HG03280 (cell line): ENCODE data around the gene RBM14.
"Not testable (repeated sequence)": the region's sequence is repeated elsewhere in the genome, so short reads cannot be mapped to it uniquely, and the experiment has no call there.

Experiments
- ATAC-seq: cut with Tn5 transposase; IDR thresholded peaks from one replicate; pipeline ENCODE4 v1.9.1; 2021; ENCODE audit warnings: mild to moderate bottlenecking, moderate library complexity; ENCODE audit not compliant: unreplicated experiment

Gene RBM14

DNA sequence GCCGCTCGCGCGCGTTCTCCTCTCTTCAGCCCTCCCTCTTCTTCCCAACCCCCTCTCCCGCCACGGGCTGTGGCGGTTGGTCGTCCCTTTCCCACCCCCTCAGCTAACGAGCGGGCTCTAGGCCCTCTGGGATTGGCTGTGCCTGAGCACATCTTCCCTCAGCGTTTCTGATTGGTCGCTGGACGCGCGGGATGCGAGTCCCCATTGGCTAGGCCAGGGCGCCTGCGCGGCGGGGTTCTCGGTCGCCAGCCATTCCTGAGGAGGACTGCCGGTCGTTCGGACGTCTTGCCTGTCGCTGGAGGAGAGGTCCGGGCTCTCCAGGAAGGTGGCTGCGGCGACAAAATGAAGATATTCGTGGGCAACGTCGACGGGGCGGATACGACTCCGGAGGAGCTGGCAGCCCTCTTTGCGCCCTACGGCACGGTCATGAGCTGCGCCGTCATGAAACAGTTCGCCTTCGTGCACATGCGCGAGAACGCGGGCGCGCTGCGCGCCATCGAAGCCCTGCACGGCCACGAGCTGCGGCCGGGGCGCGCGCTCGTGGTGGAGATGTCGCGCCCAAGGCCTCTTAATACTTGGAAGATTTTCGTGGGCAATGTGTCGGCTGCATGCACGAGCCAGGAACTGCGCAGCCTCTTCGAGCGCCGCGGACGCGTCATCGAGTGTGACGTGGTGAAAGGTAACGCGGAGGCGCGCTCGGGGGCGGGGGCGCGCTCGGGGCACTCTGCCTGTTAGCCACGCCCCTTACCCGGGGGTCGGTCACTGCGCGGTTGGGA is at the start of gene RBM14:
RBM14 (plus strand) TSS at position 252 of the 776 bp plus-strand sequence; CDS start at position 343, 91 bp downstream.
- ATAC-seq = peak; percentile 92

DNA sequence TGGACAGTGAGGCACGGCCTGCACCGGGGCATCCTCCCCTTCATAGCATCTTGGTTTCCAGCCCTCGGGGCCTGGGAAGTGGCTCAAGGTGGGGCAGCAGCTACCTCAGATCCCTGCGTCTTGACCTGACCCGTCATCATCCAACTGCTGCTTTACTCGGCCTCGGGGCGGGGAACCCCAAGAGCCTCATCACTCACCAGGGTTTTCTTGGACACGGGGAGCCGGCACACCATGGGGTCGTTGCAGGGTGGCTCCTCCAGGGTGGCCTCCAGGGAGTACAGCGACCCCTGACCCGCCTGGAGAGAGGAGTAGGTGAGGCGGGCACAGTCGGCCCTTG is 48.7 kb upstream of the RBM14 start:
- no peak for ATAC-seq

- no peak for ATAC-seq
Measured at GRCh38 chr11:66568124-66568916, 48.1 kb upstream of the RBM14 start, which contains the start of gene CTSF. CTSF (minus strand) TSS chr11:66568606; CDS start chr11:66568486, 120 bp downstream.

DNA sequence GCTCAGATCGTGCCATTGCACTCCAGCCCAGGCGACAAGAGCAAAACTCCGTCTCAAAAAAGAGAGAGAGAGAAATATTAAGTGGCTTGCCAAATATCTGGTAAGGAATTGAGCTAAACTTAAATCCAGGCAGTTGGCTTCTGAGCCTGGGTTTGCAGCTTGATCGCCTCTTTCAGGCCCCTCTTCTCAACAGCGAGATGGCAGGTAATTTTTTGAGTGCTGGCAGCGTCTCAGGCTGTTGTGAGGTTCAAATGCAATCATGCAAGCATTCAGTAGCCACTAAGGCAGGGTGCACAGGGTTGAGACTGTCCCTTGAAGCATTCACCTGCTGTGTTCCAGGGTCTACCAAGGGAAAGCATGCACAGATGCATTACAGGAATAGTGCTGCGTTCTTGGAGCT is 47.4 kb upstream of the RBM14 start:
- no peak for ATAC-seq

GRCh38 chr11:66570079-66570849 is 46.2 kb upstream of the RBM14 start:
- ATAC-seq = no peak

DNA sequence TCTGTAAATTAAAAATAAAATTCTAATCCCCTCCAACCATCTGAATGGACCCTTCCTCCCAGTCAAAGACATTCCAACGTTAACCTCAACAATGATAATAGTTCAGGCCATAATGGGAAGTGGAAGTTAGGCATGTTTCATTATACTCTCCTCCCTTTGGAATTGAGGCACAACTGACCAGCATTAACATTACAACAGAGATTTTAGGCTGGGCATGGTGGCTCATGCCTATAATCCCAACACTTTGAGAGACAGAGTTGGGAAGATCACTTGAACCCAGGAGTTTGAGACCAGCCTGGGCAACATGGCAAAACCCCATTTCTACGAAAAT is 45.6 kb upstream of the RBM14 start:
- ATAC-seq = no peak

GRCh38 chr11:66579017-66579606 is 37.3 kb upstream of the RBM14 start:
- no peak for ATAC-seq

DNA sequence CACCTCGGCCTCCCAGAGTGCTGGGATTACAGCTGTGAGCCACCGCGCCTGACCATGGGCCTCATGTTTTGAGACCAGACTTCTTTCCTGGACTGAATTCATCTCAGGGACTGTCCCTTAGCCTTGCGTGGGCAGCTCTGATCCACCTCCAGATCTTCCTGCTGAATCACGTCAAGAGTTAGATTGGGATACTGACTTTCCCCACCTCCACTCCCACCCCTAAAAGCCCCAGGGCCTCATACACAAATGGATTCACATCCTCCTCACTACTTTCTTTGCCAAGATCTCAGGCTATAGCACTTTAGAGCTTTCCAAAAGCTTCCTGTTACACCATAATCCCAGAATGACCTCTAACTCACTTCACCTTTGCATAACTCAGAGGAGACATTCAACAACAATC is 35.6 kb upstream of the RBM14 start:
- no peak for ATAC-seq

GRCh38 chr11:66581261-66581660 is 35.2 kb upstream of the RBM14 start:
- no peak for ATAC-seq

DNA sequence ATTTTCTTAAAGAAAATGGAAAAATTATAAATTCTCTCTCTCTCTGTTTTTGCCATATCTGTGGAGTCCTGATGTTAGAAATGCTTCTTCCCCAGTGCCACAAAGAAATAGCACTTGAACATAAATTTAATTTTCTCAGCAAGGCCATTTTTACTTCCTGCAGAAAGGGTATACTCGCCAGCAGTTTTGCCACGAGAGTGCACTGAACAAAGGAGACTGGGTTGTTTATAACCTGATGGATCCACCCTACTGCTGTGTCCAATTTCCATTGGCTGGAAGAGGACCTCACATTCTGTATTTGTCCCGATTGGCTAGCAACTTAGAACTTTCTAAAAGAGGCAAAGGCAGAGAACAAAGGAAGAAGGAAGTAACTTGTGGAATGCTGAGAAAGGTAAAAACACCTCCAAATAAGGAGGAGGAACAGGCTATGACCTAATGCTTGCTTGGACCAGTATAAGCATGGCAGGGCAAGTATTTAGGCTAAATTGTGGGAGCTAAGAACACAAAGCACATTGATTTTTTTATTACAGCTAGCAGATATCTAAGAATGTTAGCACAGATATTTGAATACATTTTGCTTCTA is 33.8 kb upstream of the RBM14 start:
- not testable (repeated sequence) for ATAC-seq

- ATAC-seq = not testable (repeated sequence)
Measured at GRCh38 chr11:66585447-66585846, 31.0 kb upstream of the RBM14 start.

- ATAC-seq = no peak
Measured at GRCh38 chr11:66586136-66586535, 30.3 kb upstream of the RBM14 start.

- ATAC-seq = not testable (repeated sequence)
Measured at GRCh38 chr11:66589315-66589714, 27.1 kb upstream of the RBM14 start.

DNA sequence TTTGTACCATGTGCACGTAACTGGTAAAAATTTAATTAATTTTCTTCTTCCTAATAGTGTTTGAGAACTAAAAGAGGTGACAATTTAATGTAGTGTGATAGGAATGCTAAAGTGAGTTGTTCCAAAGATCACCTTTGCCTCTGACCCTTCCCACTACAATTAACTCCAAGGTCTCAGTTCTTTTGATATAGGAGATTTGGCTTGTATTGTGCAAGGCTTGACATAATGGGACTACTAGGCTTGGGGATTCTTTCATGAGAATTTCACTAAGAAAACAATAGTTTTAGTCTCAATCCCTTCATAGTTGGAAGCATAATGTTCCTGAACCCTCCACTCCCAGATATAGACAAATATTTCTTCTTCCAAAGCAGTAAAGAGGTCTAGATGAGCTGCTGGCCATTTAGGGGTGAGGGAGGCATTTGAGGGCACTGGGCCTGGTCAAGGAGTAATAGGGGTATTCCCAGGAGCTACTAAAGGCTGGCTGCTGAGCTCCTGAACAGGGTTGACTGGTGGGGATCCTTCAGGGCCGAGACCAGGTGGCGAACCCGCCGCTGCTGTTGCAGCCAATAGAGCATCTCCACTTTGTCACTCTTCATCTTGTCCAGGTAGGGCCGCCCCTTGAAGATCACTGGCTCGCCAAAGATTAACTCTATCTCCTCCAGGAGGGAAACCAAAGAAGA is 26.3 kb upstream of the RBM14 start:
- no peak for ATAC-seq

GRCh38 chr11:66591175-66591574 is 25.3 kb upstream of the RBM14 start:
- no peak for ATAC-seq

DNA sequence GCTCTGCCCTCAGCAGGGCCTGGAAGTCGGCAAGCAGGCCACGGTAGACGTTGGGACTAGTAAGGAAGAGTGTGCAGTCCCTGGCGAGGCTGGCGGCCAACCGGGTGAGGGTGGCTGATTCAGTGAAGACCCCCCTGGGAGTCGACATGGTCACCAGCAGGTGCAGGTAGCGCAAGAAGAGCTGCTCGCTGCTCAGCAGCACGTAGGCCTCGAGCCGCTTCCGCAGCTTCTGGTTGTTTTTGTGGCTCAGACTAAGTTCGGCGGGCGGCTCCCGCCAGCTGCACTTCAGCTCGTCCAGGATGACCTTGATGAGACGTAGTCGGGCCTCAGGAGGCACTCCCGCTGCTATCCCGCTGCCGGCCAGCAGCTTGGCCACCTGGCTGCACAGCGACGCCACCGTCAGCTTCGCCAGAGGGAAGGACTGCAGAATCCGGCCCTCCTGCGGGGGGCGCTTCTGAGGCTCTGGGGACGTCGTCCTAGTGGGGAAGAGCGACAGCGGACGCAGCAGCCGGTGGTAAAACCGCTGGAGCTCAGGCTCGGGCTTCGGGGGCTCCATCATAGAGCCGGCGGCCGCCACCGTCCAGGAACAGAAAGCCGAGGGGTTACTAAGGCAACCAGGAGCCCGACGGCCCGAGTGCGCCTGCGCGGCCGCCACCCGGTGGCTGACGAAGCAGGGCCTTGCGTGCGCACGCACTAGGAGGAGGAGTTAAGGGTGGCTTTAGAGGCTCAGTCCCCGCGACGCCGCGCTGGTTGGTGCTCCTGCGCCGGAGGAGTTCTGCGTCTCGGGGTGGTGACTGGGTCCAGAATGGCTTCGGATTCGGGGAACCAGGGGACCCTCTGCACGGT is 23.8 kb upstream of the RBM14 start, which contains the start of the genes CCDC87 and CCS:
CCDC87 (minus strand) TSS at position 607 of the 846 bp plus-strand sequence; CDS start at position 559, 48 bp downstream.
CCS (plus strand) TSS at position 729 of the 846 bp plus-strand sequence; CDS start at position 806, 77 bp downstream.
- ATAC-seq = peak; percentile 90

- peak; percentile 24 for ATAC-seq
Measured at GRCh38 chr11:66593303-66593635, 23.2 kb upstream of the RBM14 start.

GRCh38 chr11:66593650-66594049 is 22.8 kb upstream of the RBM14 start:
- ATAC-seq = no peak

DNA sequence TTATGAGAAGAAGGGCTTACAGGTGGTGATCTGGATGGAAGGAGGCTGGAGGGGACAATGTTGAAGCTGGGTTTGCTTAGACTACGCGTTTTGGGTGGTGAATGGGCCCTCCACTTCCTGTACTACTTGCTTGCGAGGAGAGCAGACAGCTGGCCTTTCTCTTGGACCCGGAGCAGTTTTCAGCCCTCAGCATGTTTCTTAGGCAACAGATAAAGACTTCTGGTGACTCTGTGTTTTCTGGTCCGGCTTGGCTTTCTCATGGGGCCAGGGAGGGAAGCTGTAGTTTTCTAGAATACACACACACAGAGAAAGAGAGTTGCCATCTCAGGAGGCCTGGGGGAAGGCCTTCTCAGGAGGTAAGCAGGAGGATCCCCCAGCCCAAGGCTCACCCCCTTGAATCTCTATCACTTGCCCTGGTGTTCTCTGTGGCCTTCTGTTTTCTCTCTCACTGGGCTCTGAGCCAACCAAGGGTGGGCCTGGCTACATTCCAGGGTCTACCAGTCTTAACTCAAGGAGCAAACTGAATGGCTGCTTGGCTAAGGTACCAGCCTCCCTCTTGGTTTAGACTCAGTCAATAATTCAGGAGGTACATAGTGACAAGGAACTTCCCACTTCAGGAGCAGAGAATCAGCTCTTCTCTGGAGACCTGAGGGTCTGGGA is 21.1 kb upstream of the RBM14 start:
- no peak for ATAC-seq
